Measurements from ENCODE around the gene TPRN. TPM values are rescaled to one million over a fixed set of nuclear protein-coding genes. Genes with fewer than 3 reads are reported as not detected.
A peak's percentile ranks its signal among the peaks of the same experiment; 100 is the strongest.

The TPRN gene
- total and polyA plus RNA-seq, 9 of the 15 experiments (the other 6 are each of a cell fraction or from before 2014, with no cell fraction given): 0.31 to 31.9 (median 4.4) TPM

- DNase-seq (ENCODE audit: extremely low read depth in 1 of 4, low spot score in 3 of 4) (peak; percentile 84 to 92 (median 88)), FAIRE-seq (peak; percentile 98), ATAC-seq (peak; percentile 88)
- no peaks in the 10 kb centered on the region for H4K20me1 ChIP-seq (replicated peaks; ENCODE audit: control insufficient read depth, insufficient read depth, low read length)
- POLR2A ChIA-PET: interaction anchor here (0.5 to 2.1 kb wide), 9 partner anchors 8 to 90 kb away, joined by 3 to 13 read pairs (median 4); no protein-coding TSS in a partner anchor
- H3K36me3 ChIP-seq (ENCODE audit: control insufficient read depth, insufficient read depth, low read length): peaks cover 35% of the 10 kb centered on the region; the same call in 2 of the 3 replicates
- H3K9ac ChIP-seq (ENCODE audit: insufficient read depth in 1 of 2, low read depth in 2 of 2, low read length in 2 of 2): peak overlapping the region; percentile 76 to 92
- H3K27ac ChIP-seq (ENCODE audit: extremely low read depth, low read depth, low read length): peak overlapping the region; percentile 72
- no peaks in the 10 kb centered on the region for H3K9me1 ChIP-seq (ENCODE audit: control insufficient read depth, insufficient read depth, low read length)
- H3K27me3 ChIP-seq (ENCODE audit: control insufficient read depth in 2 of 2, insufficient read depth in 2 of 2, low read length in 2 of 2): no peaks in the 10 kb centered on the region
- TSS peak; percentile 37 for BruUV-seq (replicated peaks)
- intact Hi-C loops (cut with micrococcal nuclease): loop anchor here (2.0 kb wide), 1 partner anchor 17 kb away; the partner anchor contains the start of gene TPRN
- no peaks in the 10 kb centered on the region for H3K9me3 ChIP-seq (replicated peaks; ENCODE audit: control insufficient read depth, insufficient read depth, low read depth, low read length)
- CTCF ChIA-PET (ENCODE audit: low intra/inter-chr PET ratio): no interaction called here
- peak overlapping the region; percentile 82 for H3K4me2 ChIP-seq (ENCODE audit: insufficient read depth, low read length)
- 15% methylated on average over 30 of the region's 36 CpGs for WGBS (ENCODE audit: insufficient coverage, low coverage, missing lambda C conversion rate)
- in situ Hi-C loops (cut with MboI): no loop called here
- H2AFZ ChIP-seq (ENCODE audit: low read depth, low read length): peak overlapping the region; percentile 35; the same call in 1 of the 2 replicates
- H3K4me3 ChIP-seq: peak overlapping the region; percentile 40
- peaks cover 18% of the 10 kb centered on the region; the same call in 2 of the 3 replicates for H3K79me2 ChIP-seq (ENCODE audit: control insufficient read depth, insufficient read depth, low read length)
- H3K4me1 ChIP-seq (replicated peaks in 1 of 2; ENCODE audit: control insufficient read depth in 2 of 2, insufficient read depth in 2 of 2, low read length in 2 of 2): peaks cover 28 to 88% of the 10 kb centered on the region in 2 experiments
- TF ChIP-seq ELK1 (CRISPR knock-in tag; IDR thresholded peaks at IDR 0.05) (no peak), THAP7 (CRISPR knock-in tag; IDR thresholded peaks at IDR 0.05) (no peak), TCF3 (CRISPR knock-in tag; IDR thresholded peaks at IDR 0.05) (no peak), MAFK (IDR thresholded peaks at IDR 0.05; ENCODE audit: low read length) (no peak), GTF2F1 (IDR thresholded peaks at IDR 0.05; ENCODE audit: low read depth, low read length) (no peak), MCM3 (IDR thresholded peaks at IDR 0.05) (no peak), ELF1 (tag; IDR thresholded peaks at IDR 0.05) (no peak), ZNF232 (CRISPR knock-in tag; IDR thresholded peaks at IDR 0.05) (no peak), PTBP1 (IDR thresholded peaks at IDR 0.05; ENCODE audit: low read depth, low read length) (no peak), ZNF175 (CRISPR knock-in tag; IDR thresholded peaks at IDR 0.05; ENCODE audit: low read depth) (no peak), CXXC5 (CRISPR knock-in tag; IDR thresholded peaks at IDR 0.05) (peak; percentile 70), SMARCC2 (IDR thresholded peaks at IDR 0.05; ENCODE audit: low read depth) (no peak), HNRNPLL (IDR thresholded peaks at IDR 0.05; ENCODE audit: low read depth, low read length, poor library complexity, severe bottlenecking) (peak; percentile 31), BHLHE40 (IDR thresholded peaks at IDR 0.05; ENCODE audit: low read length) (peak; percentile 83), ZNF431 (CRISPR knock-in tag; IDR thresholded peaks at IDR 0.05) (no peak), NFE2 (IDR thresholded peaks at IDR 0.05; ENCODE audit: low read depth) (no peak), KAT7 (CRISPR knock-in tag; IDR thresholded peaks at IDR 0.05; ENCODE audit: borderline replicate concordance) (no peak), RAD21 (CRISPR knock-in tag; conservative IDR thresholded peaks at IDR 0.05 in 1 of 2, IDR thresholded peaks at IDR 0.05 in 1 of 2) (no peak; a peak in 1 of 4 replicates), ZNF239 (CRISPR knock-in tag; IDR thresholded peaks at IDR 0.05) (no peak), ZSCAN32 (CRISPR knock-in tag; IDR thresholded peaks at IDR 0.05) (no peak)
- TF ChIP-seq, protein P1, sequence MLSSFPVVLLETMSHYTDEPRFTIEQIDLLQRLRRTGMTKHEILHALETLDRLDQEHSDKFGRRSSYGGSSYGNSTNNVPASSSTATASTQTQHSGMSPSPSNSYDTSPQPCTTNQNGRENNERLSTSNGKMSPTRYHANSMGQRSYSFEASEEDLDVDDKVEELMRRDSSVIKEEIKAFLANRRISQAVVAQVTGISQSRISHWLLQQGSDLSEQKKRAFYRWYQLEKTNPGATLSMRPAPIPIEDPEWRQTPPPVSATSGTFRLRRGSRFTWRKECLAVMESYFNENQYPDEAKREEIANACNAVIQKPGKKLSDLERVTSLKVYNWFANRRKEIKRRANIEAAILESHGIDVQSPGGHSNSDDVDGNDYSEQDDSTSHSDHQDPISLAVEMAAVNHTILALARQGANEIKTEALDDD (IDR thresholded peaks at IDR 0.05): no peak
These were observed 17.0 kb upstream of the TPRN start for GRCh38 chr9:137217276-137218211.
